OCI-LY7 (cell line): ENCODE measurements around the gene ZNF813. TPM values are rescaled to one million over a fixed set of nuclear protein-coding genes. Genes with fewer than 3 reads are reported as not detected.
"Not testable (repeated sequence)": the region's sequence is repeated elsewhere in the genome, so short reads cannot be mapped to it uniquely, and the experiment has no call there.

Source experiments
- BruUV-seq: library from RNA; stranded (reverse); fragments of 400-500 nt; replicated peaks from 2 replicates; lab custom pipeline; 2021; lab: Mats Ljungman, UMichigan
- CTCF ChIA-PET: fragments of 300-600 bp; sonication (Branson Sonifier 250); formaldehyde crosslinking; loops from one replicate; lab custom pipeline; 2022; ENCODE audit warnings: antibody characterized with exemption; ENCODE audit not compliant: unreplicated experiment; lab: Charles Lee
- POLR2A ChIA-PET: fragments of 300-600 bp; sonication (Branson Sonifier 250); formaldehyde crosslinking; loops from one replicate; lab custom pipeline; 2022; ENCODE audit warnings: antibody characterized with exemption; lab: Charles Lee
- DNase-seq: peaks from one replicate; pipeline ENCODE4 v3.0.0-alpha.2; 2015; ENCODE audit warnings: low spot score
- H2AFZ ChIP-seq: fragments of 200-600 bp; sonication (generic), shearing (Covaris generic); 2 replicates; pipeline ENCODE4 v1.6.1; 2014; ENCODE audit warnings: mild to moderate bottlenecking, antibody characterized with exemption, low read length, moderate library complexity
- H3K27ac ChIP-seq: fragments of 200-600 bp; sonication (generic); 2 replicates; pipeline ENCODE4 v1.5.1; 2014; ENCODE audit warnings: mixed run types, low read depth, mild to moderate bottlenecking, moderate library complexity, low read length, inconsistent platforms; ENCODE audit not compliant: poor library complexity, severe bottlenecking
- H3K36me3 ChIP-seq: fragments of 200-600 bp; sonication (generic); 2 replicates; pipeline ENCODE4 v1.6.1; 2014; ENCODE audit warnings: mild to moderate bottlenecking, antibody characterized with exemption, low read length, moderate library complexity, mixed read lengths; ENCODE audit not compliant: insufficient read depth
- H3K4me1 ChIP-seq: fragments of 200-600 bp; sonication (generic); 2 replicates; pipeline ENCODE4 v1.5.1; 2014; ENCODE audit warnings: mild to moderate bottlenecking, low read length; ENCODE audit not compliant: insufficient read depth, poor library complexity, severe bottlenecking
- H3K4me2 ChIP-seq: fragments of 200-600 bp; sonication (generic); 2 replicates; pipeline ENCODE4 v1.6.1; 2014; ENCODE audit warnings: mild to moderate bottlenecking, low read length
- H3K4me3 ChIP-seq: fragments of 200-600 bp; sonication (generic); 2 replicates; pipeline ENCODE4 v1.5.1; 2014; ENCODE audit warnings: mild to moderate bottlenecking, low read depth, low read length; ENCODE audit not compliant: poor library complexity, severe bottlenecking
- H3K79me2 ChIP-seq: fragments of 200-600 bp; sonication (generic); 2 replicates; pipeline ENCODE4 v1.6.1; 2016; ENCODE audit warnings: low read depth, mild to moderate bottlenecking, low read length, moderate library complexity, mixed read lengths; ENCODE audit not compliant: insufficient read depth
- H3K9me2 ChIP-seq: fragments of 200-600 bp; sonication (generic); 2 replicates; pipeline ENCODE4 v1.6.1; 2016; ENCODE audit warnings: mild to moderate bottlenecking, low read length, mixed read lengths; ENCODE audit not compliant: insufficient read depth
- H3K9me3 ChIP-seq: fragments of 200-600 bp; sonication (generic); 2 replicates; pipeline ENCODE4 v1.6.1; 2014; ENCODE audit warnings: mild to moderate bottlenecking, mixed run types, low read length, mixed read lengths
- H4K20me1 ChIP-seq: fragments of 200-600 bp; sonication (generic); 2 replicates; pipeline ENCODE4 v1.6.1; 2014; ENCODE audit warnings: mild to moderate bottlenecking, antibody characterized with exemption, low read length, moderate library complexity, mixed read lengths; ENCODE audit not compliant: insufficient read depth
- intact Hi-C: fragments of 100-400 bp; cut with micrococcal nuclease; formaldehyde crosslinking; loops from one replicate; pipeline ENCODE4 v1.10.0; 2022; ENCODE audit not compliant: unreplicated experiment
- total RNA-seq, 2 experiments: library from RNA; depleted of rRNA in 1 of 2; stranded (reverse); fragments of >200 nt in 1 of 2; shearing (Covaris generic) in 1 of 2; gene quantifications; 2 replicates each; pipeline ENCODE4 v1.2.3, GENCODE V29; 2014 to 2022

ZNF813 gene
- total RNA-seq, 2 experiments from 2014 or later, result 5.9 to 6.7 TPM

- H2AFZ ChIP-seq, H3K79me2 ChIP-seq, H3K9me2 ChIP-seq, H3K4me2 ChIP-seq, DNase-seq, H4K20me1 ChIP-seq, POLR2A ChIA-PET, BruUV-seq, intact Hi-C loops, H3K4me1 ChIP-seq, H3K27ac ChIP-seq, H3K9me3 ChIP-seq, H3K4me3 ChIP-seq, CTCF ChIA-PET: not testable (repeated sequence)
- peaks cover 18% of the 10 kb centered on the region; the same call in 1 of the 2 replicates for H3K36me3 ChIP-seq
Measured at GRCh38 chr19:53498024-53498395, 30.5 kb downstream of the ZNF813 start.

- POLR2A ChIA-PET, result not testable (repeated sequence)
Measured at GRCh38 chr19:53503151-53503550, 35.6 kb downstream of the ZNF813 start.

GRCh38 chr19:53503671-53504364 lies 36.3 kb downstream of the ZNF813 start:
- H3K9me2 ChIP-seq, H2AFZ ChIP-seq, H4K20me1 ChIP-seq, BruUV-seq, H3K4me2 ChIP-seq, H3K27ac ChIP-seq, H3K36me3 ChIP-seq, H3K9me3 ChIP-seq, DNase-seq, CTCF ChIA-PET, POLR2A ChIA-PET, H3K4me1 ChIP-seq, H3K4me3 ChIP-seq, H3K79me2 ChIP-seq: not testable (repeated sequence)
- intact Hi-C loops, result loop anchor here (10.0 kb wide), 1 partner anchor 241 kb away; no protein-coding TSS in a partner anchor

More at GRCh38 chr19:53503151-53503550, 35.6 kb downstream of the ZNF813 start:
- H3K4me3 ChIP-seq, H3K4me2 ChIP-seq, H3K79me2 ChIP-seq, H3K36me3 ChIP-seq, DNase-seq, H3K4me1 ChIP-seq, H2AFZ ChIP-seq, H4K20me1 ChIP-seq, CTCF ChIA-PET, BruUV-seq, H3K9me2 ChIP-seq, H3K27ac ChIP-seq, H3K9me3 ChIP-seq: not testable (repeated sequence)
- intact Hi-C loops, result loop anchor here (10.0 kb wide), 1 partner anchor 242 kb away; no protein-coding TSS in a partner anchor

- H3K79me2 ChIP-seq, CTCF ChIA-PET, H3K9me3 ChIP-seq, POLR2A ChIA-PET, H3K4me1 ChIP-seq, H3K4me3 ChIP-seq, H3K27ac ChIP-seq, H4K20me1 ChIP-seq, H2AFZ ChIP-seq, DNase-seq, H3K9me2 ChIP-seq, H3K36me3 ChIP-seq, H3K4me2 ChIP-seq, BruUV-seq: not testable (repeated sequence)
- intact Hi-C loops, result loop anchor here (10.0 kb wide), 1 partner anchor 240 kb away; no protein-coding TSS in a partner anchor
Measured at GRCh38 chr19:53504365-53504703, 36.8 kb downstream of the ZNF813 start.
